ENCODE results near the gene EGFL6.

Gene EGFL6

DNA sequence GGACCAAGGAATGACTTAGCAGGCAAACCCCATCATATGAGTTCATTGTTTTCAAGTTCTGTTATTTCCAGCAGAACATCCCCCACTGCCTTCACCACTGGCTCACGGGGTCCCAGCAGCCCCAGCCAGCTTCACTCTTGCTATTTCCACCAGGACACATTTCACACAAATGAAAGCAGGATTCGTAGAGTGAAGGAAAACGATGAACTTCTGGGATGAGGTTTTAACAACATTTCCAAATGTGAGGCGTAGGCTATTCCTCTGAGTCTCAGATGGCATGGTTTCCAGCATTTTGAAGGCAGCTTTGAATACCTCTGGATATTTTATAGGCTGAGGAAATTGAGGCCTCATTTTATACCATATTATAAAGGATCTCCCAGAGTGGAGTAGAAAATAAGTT is 32.9 kb upstream of the EGFL6 start:
- no peak for DNase-seq (ENCODE audit: low read depth)
- H3K4me3 ChIP-seq (ENCODE audit: control insufficient read depth, low read depth, low read length): no peak overlapping the region
- TF ChIP-seq, protein P1, sequence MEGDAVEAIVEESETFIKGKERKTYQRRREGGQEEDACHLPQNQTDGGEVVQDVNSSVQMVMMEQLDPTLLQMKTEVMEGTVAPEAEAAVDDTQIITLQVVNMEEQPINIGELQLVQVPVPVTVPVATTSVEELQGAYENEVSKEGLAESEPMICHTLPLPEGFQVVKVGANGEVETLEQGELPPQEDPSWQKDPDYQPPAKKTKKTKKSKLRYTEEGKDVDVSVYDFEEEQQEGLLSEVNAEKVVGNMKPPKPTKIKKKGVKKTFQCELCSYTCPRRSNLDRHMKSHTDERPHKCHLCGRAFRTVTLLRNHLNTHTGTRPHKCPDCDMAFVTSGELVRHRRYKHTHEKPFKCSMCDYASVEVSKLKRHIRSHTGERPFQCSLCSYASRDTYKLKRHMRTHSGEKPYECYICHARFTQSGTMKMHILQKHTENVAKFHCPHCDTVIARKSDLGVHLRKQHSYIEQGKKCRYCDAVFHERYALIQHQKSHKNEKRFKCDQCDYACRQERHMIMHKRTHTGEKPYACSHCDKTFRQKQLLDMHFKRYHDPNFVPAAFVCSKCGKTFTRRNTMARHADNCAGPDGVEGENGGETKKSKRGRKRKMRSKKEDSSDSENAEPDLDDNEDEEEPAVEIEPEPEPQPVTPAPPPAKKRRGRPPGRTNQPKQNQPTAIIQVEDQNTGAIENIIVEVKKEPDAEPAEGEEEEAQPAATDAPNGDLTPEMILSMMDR (IDR thresholded peaks at IDR 0.05; ENCODE audit: control insufficient read depth, insufficient read depth, low read depth, low read length, missing control alignments): no peak

DNA sequence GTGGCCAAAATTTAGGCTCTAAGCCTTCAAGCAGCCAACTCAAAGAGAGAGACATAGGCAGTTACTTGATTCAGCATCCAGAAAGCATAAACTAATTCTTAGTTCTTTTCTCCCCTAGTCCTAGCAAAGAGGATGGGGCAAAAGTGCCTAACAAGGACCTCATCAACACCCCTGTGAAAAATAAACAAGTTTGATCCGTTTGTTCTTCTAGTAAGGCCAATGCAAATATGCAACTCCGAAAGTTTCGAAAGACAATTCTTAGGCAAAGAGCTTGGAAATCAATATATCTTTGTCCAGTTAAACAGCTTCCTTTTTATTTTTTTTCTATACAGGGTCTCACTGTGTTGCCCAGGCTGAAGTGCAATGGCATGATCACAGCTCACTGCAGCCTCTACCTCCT is 31.0 kb upstream of the EGFL6 start:
- TF ChIP-seq, protein P1 (IDR thresholded peaks at IDR 0.05; ENCODE audit: control insufficient read depth, insufficient read depth, low read depth, low read length, missing control alignments): no peak
- no peak for DNase-seq (ENCODE audit: low read depth)
- no peak overlapping the region for H3K4me3 ChIP-seq (ENCODE audit: control insufficient read depth, low read depth, low read length)

DNA sequence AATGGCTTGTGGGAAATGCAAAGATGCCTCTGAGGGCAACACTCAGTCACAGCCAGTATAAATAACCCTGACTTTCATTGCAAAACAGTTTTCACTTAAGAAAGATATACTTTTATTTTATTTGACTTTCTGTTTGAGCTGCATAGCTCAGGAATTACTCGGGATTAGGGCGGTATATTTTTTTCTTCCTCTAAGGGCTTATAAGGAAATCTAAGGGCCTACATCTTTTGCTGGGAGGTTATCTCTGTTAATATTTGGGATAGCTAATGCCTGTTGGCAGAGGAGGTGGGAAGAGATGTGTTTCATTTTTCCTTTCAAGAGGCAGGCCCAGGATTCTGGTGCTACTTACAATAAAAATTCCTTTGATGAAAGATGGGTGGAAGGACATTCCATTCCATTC is 28.8 kb upstream of the EGFL6 start:
- no peak for DNase-seq (ENCODE audit: low read depth)

DNA sequence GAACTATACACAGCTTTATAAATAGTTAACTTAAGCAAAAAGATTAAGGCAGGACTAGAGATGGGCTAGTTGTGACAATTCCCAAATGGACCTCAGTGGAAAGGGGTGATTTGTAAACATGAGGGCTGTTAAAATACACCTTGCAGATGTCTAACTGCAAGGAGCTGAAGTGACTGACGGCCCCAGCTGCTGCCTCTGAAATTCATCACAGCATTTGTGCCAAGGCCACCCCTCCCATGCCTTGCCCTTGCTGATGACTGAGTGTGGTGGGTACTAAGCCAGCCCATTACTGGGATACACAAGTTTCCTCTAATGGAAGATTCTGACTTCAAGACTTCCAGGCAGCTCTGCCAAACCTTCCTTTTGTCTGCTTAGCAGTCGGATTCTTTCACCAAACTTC is 23.7 kb upstream of the EGFL6 start:
- DNase-seq (ENCODE audit: low read depth): no peak
- H3K4me3 ChIP-seq (ENCODE audit: control insufficient read depth, low read depth, low read length): no peak overlapping the region
- TF ChIP-seq, protein P1 (IDR thresholded peaks at IDR 0.05; ENCODE audit: control insufficient read depth, insufficient read depth, low read depth, low read length, missing control alignments): no peak

More for the DNA sequence above, 28.8 kb upstream of the EGFL6 start:
- TF ChIP-seq, protein P1 (IDR thresholded peaks at IDR 0.05; ENCODE audit: control insufficient read depth, insufficient read depth, low read depth, low read length, missing control alignments): no peak
- H3K4me3 ChIP-seq (ENCODE audit: control insufficient read depth, low read depth, low read length): no peak overlapping the region

DNA sequence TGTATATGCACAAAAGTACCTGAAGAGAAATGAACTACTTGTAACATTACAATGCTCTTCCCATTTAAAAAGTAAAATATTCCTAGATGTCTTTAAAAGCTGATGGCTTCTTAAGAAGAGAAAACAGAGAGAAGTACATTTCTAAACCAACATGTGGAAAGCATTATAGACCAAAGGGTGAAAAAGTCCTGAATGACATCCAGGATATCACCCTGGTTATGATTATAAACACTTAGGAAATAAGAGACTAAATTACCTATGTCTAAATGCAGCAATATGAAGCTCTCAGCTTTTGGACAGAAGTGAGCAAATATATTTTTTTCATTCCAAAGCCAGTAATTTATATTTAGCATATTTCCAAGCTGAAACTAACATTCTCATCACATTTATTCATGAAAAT is 21.7 kb upstream of the EGFL6 start:
- DNase-seq (ENCODE audit: low read depth): no peak
- H3K4me3 ChIP-seq (ENCODE audit: control insufficient read depth, low read depth, low read length): no peak overlapping the region
- TF ChIP-seq, protein P1 (IDR thresholded peaks at IDR 0.05; ENCODE audit: control insufficient read depth, insufficient read depth, low read depth, low read length, missing control alignments): no peak

DNA sequence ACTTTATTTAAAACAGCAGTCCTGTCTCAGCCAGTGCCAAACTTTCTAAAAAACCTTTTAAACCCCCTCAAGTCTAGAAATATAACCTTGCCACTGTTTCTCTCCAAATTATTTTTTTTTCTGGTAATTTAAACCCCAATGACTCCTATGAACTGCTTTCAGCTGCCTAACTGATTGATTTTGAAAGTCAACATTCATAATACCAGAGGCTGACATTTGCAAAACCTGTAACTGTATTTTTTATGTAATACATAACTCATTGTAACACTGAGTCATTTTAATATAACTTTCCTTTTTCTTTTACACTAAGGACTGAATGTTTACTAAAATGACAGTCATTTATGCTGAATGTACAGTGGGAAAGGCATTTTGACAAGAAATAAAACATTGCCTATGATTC is 19.1 kb upstream of the EGFL6 start:
- no peak overlapping the region for H3K4me3 ChIP-seq (ENCODE audit: control insufficient read depth, low read depth, low read length)
- DNase-seq (ENCODE audit: low read depth): no peak
- TF ChIP-seq, protein P1 (IDR thresholded peaks at IDR 0.05; ENCODE audit: control insufficient read depth, insufficient read depth, low read depth, low read length, missing control alignments): no peak

DNA sequence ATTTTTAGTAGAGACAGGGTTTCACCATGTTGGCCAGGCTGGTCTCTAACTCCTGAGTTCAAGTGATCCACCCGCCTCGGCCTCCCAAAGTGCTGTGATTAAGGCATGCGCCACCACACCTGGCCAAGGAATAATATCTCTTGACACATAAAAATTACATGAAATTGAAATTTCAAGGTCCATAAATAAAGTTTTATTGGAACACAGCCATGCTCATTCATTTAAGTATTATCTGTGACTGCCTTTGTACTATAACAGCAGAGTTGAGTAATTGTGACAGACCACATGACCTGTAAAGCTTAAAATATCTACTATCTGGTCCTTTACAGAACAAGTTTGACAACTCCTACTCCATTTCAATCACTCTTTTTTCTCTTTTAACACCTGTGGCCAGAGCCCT is 17.8 kb upstream of the EGFL6 start:
- H3K4me3 ChIP-seq (ENCODE audit: control insufficient read depth, low read depth, low read length): no peak overlapping the region
- TF ChIP-seq, protein P1 (IDR thresholded peaks at IDR 0.05; ENCODE audit: control insufficient read depth, insufficient read depth, low read depth, low read length, missing control alignments): no peak
- DNase-seq (ENCODE audit: low read depth): no peak

Data from AG09309 (cell line).